ENCODE results near the gene CEMIP. TPM values are rescaled to one million over a fixed set of nuclear protein-coding genes. Genes with fewer than 3 reads are reported as not detected.

The CEMIP gene
- total and polyA plus RNA-seq, 2 of the 8 experiments (the other 6 are each of a cell fraction or from before 2014, with no cell fraction given) = 0.11 to 0.60 TPM

- H3K4me3 ChIP-seq (ENCODE audit: extremely low read depth in 1 of 4, insufficient read depth in 2 of 4, low read depth in 3 of 4, low read length in 4 of 4) = no peak overlapping the region
- no peak overlapping the region for H2BK12ac ChIP-seq (ENCODE audit: low read depth, low read length)
- H3K79me2 ChIP-seq (ENCODE audit: control insufficient read depth in 1 of 2, insufficient read depth in 2 of 2, low read length in 2 of 2) = no peaks in the 10 kb centered on the region
- FAIRE-seq = no peak
- 92% methylated on average over 4 of the region's 4 CpGs; no CpG with 5 or more reads in 1 of the 2 experiments for WGBS, 2 experiments (ENCODE audit: extremely low coverage in 1 of 2, insufficient coverage in 1 of 2, insufficient read length in 1 of 2, insufficient replicate concordance in 2 of 2, low coverage in 1 of 2, low lambda C conversion rate in 2 of 2, missing lambda C conversion rate in 1 of 2)
- H3K27ac ChIP-seq (ENCODE audit: low read depth, low read length) = no peak overlapping the region
- no peak overlapping the region for H2AK5ac ChIP-seq (ENCODE audit: low read depth, low read length)
- no peaks in the 10 kb centered on the region for H3K9me3 ChIP-seq (ENCODE audit: insufficient read depth in 2 of 2, low read depth in 1 of 2, low read length in 1 of 2)
- no peak overlapping the region for H2BK5ac ChIP-seq (ENCODE audit: low read depth, low read length)
- H3K4ac ChIP-seq (replicated peaks; ENCODE audit: insufficient read length, low read depth, low read length) = no peak overlapping the region
- no peak overlapping the region for H3K9ac ChIP-seq (replicated peaks in 1 of 4; ENCODE audit: extremely low read depth in 1 of 4, low read depth in 3 of 4, low read length in 3 of 4)
- H3K23me2 ChIP-seq (ENCODE audit: low read depth, low read length) = no peaks in the 10 kb centered on the region
- peaks cover 0 to 6% (median 1%) of the 10 kb centered on the region in 4 experiments; a peak in 1 of 7 replicates for H3K4me1 ChIP-seq (replicated peaks in 1 of 4; ENCODE audit: control insufficient read depth in 3 of 4, insufficient read depth in 4 of 4, low read length in 3 of 4)
- H2BK120ac ChIP-seq (replicated peaks; ENCODE audit: low read depth, low read length) = no peak overlapping the region
- H4K8ac ChIP-seq (ENCODE audit: extremely low read depth, insufficient read depth, low read length) = no peak overlapping the region
- H3K4me2 ChIP-seq (ENCODE audit: insufficient read depth in 1 of 2, low read depth in 2 of 2, low read length in 2 of 2) = no peak overlapping the region
- no peak overlapping the region for H3K14ac ChIP-seq (ENCODE audit: insufficient read length)
- no peak overlapping the region for H2AFZ ChIP-seq (ENCODE audit: low read length)
- no peaks in the 10 kb centered on the region for H3K36me3 ChIP-seq (ENCODE audit: control insufficient read depth in 2 of 4, insufficient read depth in 4 of 4, low read length in 3 of 4)
- no peak overlapping the region for H3K18ac ChIP-seq (ENCODE audit: extremely low read depth, low read length)
- POLR2A ChIA-PET (ENCODE audit: partially characterized antibody) = no interaction called here
- H4K91ac ChIP-seq (replicated peaks; ENCODE audit: insufficient read length, low read length) = no peak overlapping the region
- DNase-seq (ENCODE audit: low read depth in 1 of 2, low spot score in 2 of 2) = no peak
- H3K27me3 ChIP-seq (replicated peaks in 1 of 4; ENCODE audit: control insufficient read depth in 3 of 4, extremely low read depth in 1 of 4, insufficient read depth in 3 of 4, low read length in 3 of 4) = peaks cover 0 to 2% (median 0%) of the 10 kb centered on the region in 4 experiments; a peak in 1 of 7 replicates
- no peak overlapping the region for H2BK20ac ChIP-seq (ENCODE audit: low read length)
- H3K79me1 ChIP-seq (ENCODE audit: low read depth, low read length) = no peaks in the 10 kb centered on the region
- no peak overlapping the region for H2BK15ac ChIP-seq (ENCODE audit: low read length)
- CTCF ChIA-PET (ENCODE audit: partially characterized antibody) = interaction anchor here (0.9 to 4.6 kb wide), 8 partner anchors 8 to 434 kb away, joined by 3 to 28 read pairs (median 3); partner anchors contain the start of gene CEMIP
- H3K23ac ChIP-seq (ENCODE audit: insufficient read length) = no peak overlapping the region
- no peak overlapping the region for H3K56ac ChIP-seq (replicated peaks; ENCODE audit: insufficient read length, low read depth, low read length)
- no peaks in the 10 kb centered on the region for H4K20me1 ChIP-seq (replicated peaks in 1 of 2; ENCODE audit: control insufficient read depth in 1 of 2, insufficient read depth in 2 of 2, low read length in 2 of 2)
- H4K5ac ChIP-seq (ENCODE audit: insufficient read length, low read depth, low read length) = no peak overlapping the region
- TF ChIP-seq RBBP5 (IDR thresholded peaks at IDR 0.05; ENCODE audit: borderline replicate concordance, low read depth, low read length) = no peak
- TF ChIP-seq CHD2 (IDR thresholded peaks at IDR 0.05; ENCODE audit: low read length) = no peak
- no peak for TF ChIP-seq MAX (IDR thresholded peaks at IDR 0.05)
- no peak for TF ChIP-seq RXRA (IDR thresholded peaks at IDR 0.05; ENCODE audit: insufficient read depth, low read depth, low read length)
Observed at GRCh38 chr15:80852676-80853075, 73.5 kb downstream of the CEMIP start.
